Measurements from ENCODE around the gene MID1. TPM values are rescaled to one million over a fixed set of nuclear protein-coding genes. Genes with fewer than 3 reads are reported as not detected.
A peak's percentile ranks its signal among the peaks of the same experiment; 100 is the strongest.

MID1 gene
- total and polyA plus RNA-seq, 2 experiments from 2014 or later = 34.6 to 63.9 TPM

DNA sequence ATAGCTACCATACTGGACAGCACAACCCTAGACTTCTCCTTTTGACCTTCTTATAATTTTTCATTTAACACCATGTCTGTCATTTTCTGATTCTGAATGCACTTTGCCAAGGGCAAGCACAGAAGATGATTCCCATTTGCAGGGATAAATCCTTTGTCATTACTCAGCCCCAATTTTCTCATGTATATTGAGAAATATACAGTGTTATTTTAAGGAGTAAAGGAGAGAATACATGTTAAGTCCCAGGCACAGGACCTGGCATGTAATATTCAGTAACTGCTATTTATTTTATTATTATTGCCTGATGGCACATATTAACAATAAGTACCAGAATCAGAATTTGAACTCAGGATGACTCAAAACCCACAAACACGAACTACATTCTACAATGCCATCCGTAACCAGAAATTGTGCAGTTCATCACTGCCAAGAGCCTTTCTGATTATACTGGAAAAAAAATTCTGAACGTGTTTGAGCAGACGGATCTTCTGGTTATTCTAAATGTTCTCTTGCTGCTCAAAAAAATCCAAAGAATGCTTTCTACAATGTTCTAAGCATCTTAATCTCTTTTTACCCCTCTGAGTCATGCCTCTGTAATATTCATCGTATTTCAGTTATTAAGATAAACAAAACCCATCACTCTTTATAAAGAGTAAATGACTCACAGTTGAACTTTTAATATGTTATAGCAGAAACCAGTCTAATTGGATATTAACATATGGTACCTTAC, 170.0 kb downstream of the MID1 start:
- TF ChIP-seq, protein P1, sequence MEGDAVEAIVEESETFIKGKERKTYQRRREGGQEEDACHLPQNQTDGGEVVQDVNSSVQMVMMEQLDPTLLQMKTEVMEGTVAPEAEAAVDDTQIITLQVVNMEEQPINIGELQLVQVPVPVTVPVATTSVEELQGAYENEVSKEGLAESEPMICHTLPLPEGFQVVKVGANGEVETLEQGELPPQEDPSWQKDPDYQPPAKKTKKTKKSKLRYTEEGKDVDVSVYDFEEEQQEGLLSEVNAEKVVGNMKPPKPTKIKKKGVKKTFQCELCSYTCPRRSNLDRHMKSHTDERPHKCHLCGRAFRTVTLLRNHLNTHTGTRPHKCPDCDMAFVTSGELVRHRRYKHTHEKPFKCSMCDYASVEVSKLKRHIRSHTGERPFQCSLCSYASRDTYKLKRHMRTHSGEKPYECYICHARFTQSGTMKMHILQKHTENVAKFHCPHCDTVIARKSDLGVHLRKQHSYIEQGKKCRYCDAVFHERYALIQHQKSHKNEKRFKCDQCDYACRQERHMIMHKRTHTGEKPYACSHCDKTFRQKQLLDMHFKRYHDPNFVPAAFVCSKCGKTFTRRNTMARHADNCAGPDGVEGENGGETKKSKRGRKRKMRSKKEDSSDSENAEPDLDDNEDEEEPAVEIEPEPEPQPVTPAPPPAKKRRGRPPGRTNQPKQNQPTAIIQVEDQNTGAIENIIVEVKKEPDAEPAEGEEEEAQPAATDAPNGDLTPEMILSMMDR (IDR thresholded peaks at IDR 0.05; ENCODE audit: low read depth, low read length) = no peak
- Histone ChIP-seq H3K9me3 (ENCODE audit: low read depth) (no peaks in the 10 kb centered on the region), H3K27ac (no peak overlapping the region), H3K27me3 (no peaks in the 10 kb centered on the region), H3K4me3 (no peak overlapping the region), H3K4me1 (ENCODE audit: low read depth) (no peaks in the 10 kb centered on the region), H3K36me3 (peaks cover 24% of the 10 kb centered on the region)
- DNase-seq (ENCODE audit: low read depth in 1 of 2, low spot score in 1 of 2) = peak in 1 of 2 donors; percentile 81

DNA sequence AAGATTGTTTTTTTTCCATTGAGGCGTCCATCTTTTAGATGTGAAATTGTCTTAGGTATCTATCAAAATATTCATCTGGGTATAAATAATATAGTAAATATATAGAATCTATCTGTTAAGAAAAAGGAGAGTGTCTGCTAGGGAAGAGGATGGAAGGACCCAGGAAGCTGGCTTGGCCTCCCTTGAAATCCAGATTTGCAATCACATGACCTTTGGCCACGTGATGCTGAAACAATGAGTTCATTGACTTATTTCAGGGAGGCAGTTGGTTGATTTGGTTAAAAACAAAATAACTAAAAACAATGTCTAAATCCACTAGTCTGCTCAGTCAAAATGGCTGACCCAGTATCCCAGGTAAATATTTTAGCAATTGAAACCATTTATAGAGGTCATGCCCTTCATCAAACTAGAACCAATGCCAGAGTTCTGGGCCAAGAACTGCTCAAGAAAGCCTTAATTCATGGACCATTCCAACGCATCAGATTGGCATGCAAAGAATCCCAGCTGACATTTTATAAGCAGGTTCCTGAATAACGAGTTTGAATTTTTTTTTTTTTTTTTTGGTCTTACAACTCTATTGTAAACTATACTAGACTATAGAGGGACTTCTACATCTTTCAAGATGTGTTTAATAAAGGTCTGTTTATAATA, 172.7 kb downstream of the MID1 start:
- Histone ChIP-seq H3K4me1 (ENCODE audit: low read depth) (no peaks in the 10 kb centered on the region), H3K9me3 (ENCODE audit: low read depth) (no peaks in the 10 kb centered on the region), H3K27ac (no peak overlapping the region), H3K36me3 (peaks cover 6% of the 10 kb centered on the region), H3K27me3 (no peaks in the 10 kb centered on the region), H3K4me3 (no peak overlapping the region)
- peak in 1 of 2 donors; percentile 39 for DNase-seq (ENCODE audit: low read depth in 1 of 2, low spot score in 1 of 2)
- TF ChIP-seq, protein P1 (IDR thresholded peaks at IDR 0.05; ENCODE audit: low read depth, low read length) = no peak

DNA sequence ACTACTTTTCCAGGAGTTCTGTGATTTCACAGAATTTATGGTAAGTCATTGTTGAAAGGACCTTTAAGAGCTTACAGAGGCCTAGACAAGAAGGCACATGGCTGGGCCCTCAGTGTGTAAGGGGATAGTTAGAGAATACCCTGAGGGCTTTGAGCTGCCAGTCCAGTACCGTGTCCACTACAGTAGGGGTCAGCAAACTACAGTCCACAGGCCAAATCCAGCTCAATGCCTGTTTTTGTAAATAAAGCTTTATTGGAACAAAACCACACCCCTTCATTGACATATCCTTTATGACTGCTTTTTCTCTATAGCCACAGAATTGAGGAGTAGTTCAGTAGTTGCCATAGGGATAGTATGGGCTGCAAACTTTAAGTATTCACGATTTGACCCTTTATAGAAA, 176.2 kb downstream of the MID1 start:
- H3K27ac ChIP-seq = no peak overlapping the region
- no peak for DNase-seq (ENCODE audit: low read depth in 1 of 2, low spot score in 1 of 2)
- H3K27me3 ChIP-seq = no peaks in the 10 kb centered on the region
- TF ChIP-seq, protein P1 (IDR thresholded peaks at IDR 0.05; ENCODE audit: low read depth, low read length) = no peak
- H3K9me3 ChIP-seq (ENCODE audit: low read depth) = no peaks in the 10 kb centered on the region
- no peak overlapping the region for H3K4me3 ChIP-seq
- no peaks in the 10 kb centered on the region for H3K4me1 ChIP-seq (ENCODE audit: low read depth)
- H3K36me3 ChIP-seq = peaks cover 3% of the 10 kb centered on the region

DNA sequence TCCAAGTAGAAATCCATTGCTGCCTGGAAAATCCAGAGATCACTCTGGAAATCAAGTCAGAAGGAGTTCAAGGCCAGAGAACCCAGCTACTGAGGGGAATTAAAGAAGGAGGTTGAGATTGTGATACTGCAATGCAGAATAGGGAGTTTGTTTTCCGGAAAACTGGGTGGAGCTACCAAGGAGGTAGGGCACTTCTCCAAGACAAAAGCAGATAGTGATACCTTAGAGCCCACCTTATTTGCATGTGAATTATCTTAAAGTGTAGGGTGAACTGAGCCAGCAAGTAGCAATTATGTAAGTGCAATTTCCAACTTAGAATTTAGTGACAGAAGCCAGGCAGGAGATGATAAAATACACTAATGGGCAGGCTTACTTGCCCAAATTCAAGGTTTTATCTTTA, 178.9 kb downstream of the MID1 start:
- no peaks in the 10 kb centered on the region for H3K9me3 ChIP-seq (ENCODE audit: low read depth)
- H3K4me3 ChIP-seq = no peak overlapping the region
- no peak overlapping the region for H3K27ac ChIP-seq
- H3K36me3 ChIP-seq = no peaks in the 10 kb centered on the region
- no peak for DNase-seq (ENCODE audit: low read depth in 1 of 2, low spot score in 1 of 2)
- no peaks in the 10 kb centered on the region for H3K27me3 ChIP-seq
- TF ChIP-seq, protein P1 (IDR thresholded peaks at IDR 0.05; ENCODE audit: low read depth, low read length) = no peak
- no peaks in the 10 kb centered on the region for H3K4me1 ChIP-seq (ENCODE audit: low read depth)

DNA sequence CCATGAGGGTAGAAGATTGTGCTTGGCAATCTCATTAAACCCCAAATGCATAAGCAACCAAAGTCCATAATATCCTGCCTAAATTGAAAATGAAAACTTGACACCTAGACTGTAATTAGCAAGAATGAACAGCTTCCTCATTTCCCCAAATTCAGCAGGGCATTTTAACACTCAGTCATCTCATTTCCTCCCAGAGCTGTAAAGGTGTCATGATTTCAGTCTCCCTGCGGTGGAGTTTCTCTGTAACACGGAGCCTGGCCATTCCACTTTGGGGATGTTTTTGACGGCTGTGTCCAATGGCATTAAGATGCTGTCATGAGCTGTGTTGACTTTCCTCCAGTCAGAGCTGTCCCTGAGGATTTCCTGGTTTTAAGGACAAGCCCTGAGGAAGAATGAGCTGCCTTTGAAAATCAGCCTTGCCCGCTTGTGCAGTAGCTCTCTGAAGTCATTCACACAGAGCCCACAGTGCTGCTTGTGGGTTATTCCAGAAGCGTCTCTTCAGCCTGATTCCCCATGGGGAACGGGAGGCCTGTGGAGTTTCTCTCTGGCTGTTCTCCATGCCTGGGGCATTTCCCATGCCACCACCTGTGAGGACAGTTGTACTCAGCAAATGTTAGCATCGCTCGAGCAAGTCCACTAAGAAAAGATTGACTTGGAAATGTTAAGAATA, 187.0 kb downstream of the MID1 start:
- H3K27me3 ChIP-seq = no peaks in the 10 kb centered on the region
- H3K36me3 ChIP-seq = no peaks in the 10 kb centered on the region
- H3K4me1 ChIP-seq (ENCODE audit: low read depth) = no peaks in the 10 kb centered on the region
- H3K4me3 ChIP-seq = no peak overlapping the region
- no peak overlapping the region for H3K27ac ChIP-seq
- TF ChIP-seq, protein P1 (IDR thresholded peaks at IDR 0.05; ENCODE audit: low read depth, low read length) = no peak
- DNase-seq (ENCODE audit: low read depth in 1 of 2, low spot score in 1 of 2) = no peak
- H3K9me3 ChIP-seq (ENCODE audit: low read depth) = no peaks in the 10 kb centered on the region

Data from cardiac muscle cell (in vitro differentiated cells and primary cell).